Psoas muscle (tissue), 8 donors: ENCODE measurements around the gene PARVA. TPM values are rescaled to one million over a fixed set of nuclear protein-coding genes. Genes with fewer than 3 reads are reported as not detected.

Experiments used
- ATAC-seq, 4 donors: fragments of 200-7000 bp; cut with Tn5 transposase; one replicate each; pipeline ENCODE4 v1.9.1; 2020; ENCODE audit warnings: moderate library complexity in 3 of 4, mild to moderate bottlenecking in 2 of 4
- DNase-seq, 2 donors: peaks; one replicate each; pipeline ENCODE4 v3.0.0-alpha.2; 2020
- H3K27ac ChIP-seq: fragments of 200-600 bp; one replicate; pipeline ENCODE4 v1.8.0; 2022
- H3K27me3 ChIP-seq, 3 donors: fragments of 200-600 bp in 1 of 3; one replicate each; pipeline versions ENCODE4 v1.6.1 to v1.8.0; 2013 to 2022; ENCODE audit warnings: low read length in 2 of 3, mild to moderate bottlenecking in 2 of 3, moderate library complexity in 1 of 3; ENCODE audit not compliant: insufficient read depth in 3 of 3
- H3K36me3 ChIP-seq, 2 donors: fragments of 200-600 bp in 1 of 2; one replicate each; pipeline versions ENCODE4 v1.6.1 to v1.8.0; 2013 to 2022; ENCODE audit warnings: low read depth in 1 of 2, mild to moderate bottlenecking in 1 of 2, moderate library complexity in 1 of 2; ENCODE audit not compliant: insufficient read depth in 1 of 2
- H3K4me1 ChIP-seq: fragments of 200-600 bp; one replicate; pipeline ENCODE4 v1.8.0; 2022
- H3K4me3 ChIP-seq: fragments of 200-600 bp; one replicate; pipeline ENCODE4 v1.8.0; 2022; ENCODE audit warnings: mild to moderate bottlenecking
- H3K9me3 ChIP-seq: fragments of 200-600 bp; one replicate; pipeline ENCODE4 v1.8.0; 2022
- WGBS, 3 donors: extraction: QIAGEN DNeasy Blood & Tissue Kit; methylation state at CpG; one replicate each; pipeline versions ENCODE4 v1.1.6 to v1.1.7; 2013; 5-methylcytosine and 5-hydroxymethylcytosine counted together
- intact Hi-C, 2 donors: fragments of 100-400 bp; cut with DNase I; formaldehyde crosslinking; loops; one replicate each; pipeline versions ENCODE4 v1.11.0 to v1.14.2; 2022
- polyA plus RNA-seq, 3 donors: library from polyadenylated mRNA; stranded (reverse); fragments of 200-250 nt; gene quantifications; one replicate each; pipeline ENCODE4 v1.2.3, GENCODE V29; 2013
- total RNA-seq, 4 donors: library from RNA; stranded (reverse); fragmentation: NEBNext Ultra II Directional in 2 of 4; extraction: Animal tissue kit (Norgen Biotek cat#: 25700) in 2 of 4; gene quantifications; one replicate each; pipeline versions ENCODE4 v1.2.1 to v1.2.4, GENCODE V29; 2021 to 2023
- TF ChIP-seq, protein P1 (sequence below): fragments of 200-600 bp; IDR thresholded peaks from one replicate; pipeline ENCODE4 v1.8.0; 2022; ENCODE audit warnings: antibody characterized with exemption
- donor health status: healthy with polysubstance abuse.
- donor health status: DM: no; HTN: no; CAD: no; lungs with moderate emphysema.
- donor health status: Bipolar disorder and iron deficiency.
- donor health status: healthy.
- donor health status: DM: yes; HTN: yes; CAD: no.
- donor health status: DM: no; HTN: no; CAD: no.
- donor health status: DM: no; HTN: no; CAD: no.
- donor health status: DM: yes; HTN: yes; CAD: no.

Gene PARVA
- total and polyA plus RNA-seq, 7 donors = 4.4 to 22.7 (median 8.5) TPM

GRCh38 chr11:12402691-12403120 lies 25.3 kb downstream of the PARVA start:
- Histone ChIP-seq H3K27me3 (no peaks in the 10 kb centered on the region), H3K36me3 (no peaks in the 10 kb centered on the region), H3K4me1 (peaks cover 2% of the 10 kb centered on the region), H3K9me3 (no peaks in the 10 kb centered on the region), H3K4me3 (no peak overlapping the region), H3K27ac (no peak overlapping the region)
- TF ChIP-seq, protein P1, sequence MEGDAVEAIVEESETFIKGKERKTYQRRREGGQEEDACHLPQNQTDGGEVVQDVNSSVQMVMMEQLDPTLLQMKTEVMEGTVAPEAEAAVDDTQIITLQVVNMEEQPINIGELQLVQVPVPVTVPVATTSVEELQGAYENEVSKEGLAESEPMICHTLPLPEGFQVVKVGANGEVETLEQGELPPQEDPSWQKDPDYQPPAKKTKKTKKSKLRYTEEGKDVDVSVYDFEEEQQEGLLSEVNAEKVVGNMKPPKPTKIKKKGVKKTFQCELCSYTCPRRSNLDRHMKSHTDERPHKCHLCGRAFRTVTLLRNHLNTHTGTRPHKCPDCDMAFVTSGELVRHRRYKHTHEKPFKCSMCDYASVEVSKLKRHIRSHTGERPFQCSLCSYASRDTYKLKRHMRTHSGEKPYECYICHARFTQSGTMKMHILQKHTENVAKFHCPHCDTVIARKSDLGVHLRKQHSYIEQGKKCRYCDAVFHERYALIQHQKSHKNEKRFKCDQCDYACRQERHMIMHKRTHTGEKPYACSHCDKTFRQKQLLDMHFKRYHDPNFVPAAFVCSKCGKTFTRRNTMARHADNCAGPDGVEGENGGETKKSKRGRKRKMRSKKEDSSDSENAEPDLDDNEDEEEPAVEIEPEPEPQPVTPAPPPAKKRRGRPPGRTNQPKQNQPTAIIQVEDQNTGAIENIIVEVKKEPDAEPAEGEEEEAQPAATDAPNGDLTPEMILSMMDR = no peak
- 89 to 91% (median 90%) methylated on average over 8 of the region's 8 CpGs for WGBS, 3 donors
- intact Hi-C loops = no loop called here
- DNase-seq = no peak
- no peak for ATAC-seq

GRCh38 chr11:12403122-12403996 lies 26.0 kb downstream of the PARVA start:
- TF ChIP-seq, protein P1 = no peak
- no peak overlapping the region for H3K4me3 ChIP-seq
- no peaks in the 10 kb centered on the region for H3K27me3 ChIP-seq
- no peaks in the 10 kb centered on the region for H3K36me3 ChIP-seq
- H3K9me3 ChIP-seq = no peaks in the 10 kb centered on the region
- no peak for ATAC-seq
- intact Hi-C loops = no loop called here
- 93 to 99% (median 98%) methylated on average over 3 of the region's 3 CpGs for WGBS, 3 donors
- H3K27ac ChIP-seq = no peak overlapping the region
- H3K4me1 ChIP-seq = no peaks in the 10 kb centered on the region
- no peak for DNase-seq

DNA sequence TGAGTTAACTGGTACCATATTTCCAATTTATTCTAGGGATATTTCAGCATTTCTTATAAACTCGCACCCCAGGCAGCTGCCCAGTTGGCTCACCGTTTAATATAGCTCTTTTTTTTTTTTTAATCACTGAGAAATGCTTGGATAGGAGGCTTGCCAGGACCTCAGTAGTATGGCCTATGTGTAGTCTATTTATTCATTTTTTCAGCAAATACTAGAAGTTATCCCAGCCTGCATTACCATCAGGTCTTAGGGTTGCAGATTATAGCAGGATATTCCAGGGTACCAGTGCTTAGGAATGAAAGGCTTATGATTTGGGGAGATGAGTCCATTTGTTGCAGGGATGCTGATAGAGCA lies 26.6 kb downstream of the PARVA start:
- Histone ChIP-seq H3K36me3 (no peaks in the 10 kb centered on the region), H3K9me3 (no peaks in the 10 kb centered on the region), H3K4me3 (no peak overlapping the region), H3K4me1 (no peaks in the 10 kb centered on the region), H3K27me3 (no peaks in the 10 kb centered on the region), H3K27ac (no peak overlapping the region)
- TF ChIP-seq, protein P1 = no peak
- 39 to 58% (median 45%) methylated on average over 2 of the region's 2 CpGs for WGBS, 3 donors
- no peak for ATAC-seq
- intact Hi-C loops = no loop called here
- no peak for DNase-seq

- ATAC-seq (no peak), DNase-seq (no peak)
- Histone ChIP-seq H3K36me3 (no peaks in the 10 kb centered on the region), H3K4me3 (no peak overlapping the region), H3K27me3 (no peaks in the 10 kb centered on the region), H3K4me1 (no peaks in the 10 kb centered on the region), H3K9me3 (no peaks in the 10 kb centered on the region), H3K27ac (no peak overlapping the region)
- TF ChIP-seq, protein P1 = no peak
- WGBS, 3 donors = 61 to 65% (median 63%) methylated on average over 3 of the region's 3 CpGs
- intact Hi-C loops = no loop called here
Observed at GRCh38 chr11:12404436-12404835, 27.1 kb downstream of the PARVA start.
